Measurements from ENCODE around the gene TMEM117. TPM values are rescaled to one million over a fixed set of nuclear protein-coding genes. Genes with fewer than 3 reads are reported as not detected.

Gene TMEM117
- total RNA-seq, result 9.2 and 11.4 TPM in 2 replicates

DNA sequence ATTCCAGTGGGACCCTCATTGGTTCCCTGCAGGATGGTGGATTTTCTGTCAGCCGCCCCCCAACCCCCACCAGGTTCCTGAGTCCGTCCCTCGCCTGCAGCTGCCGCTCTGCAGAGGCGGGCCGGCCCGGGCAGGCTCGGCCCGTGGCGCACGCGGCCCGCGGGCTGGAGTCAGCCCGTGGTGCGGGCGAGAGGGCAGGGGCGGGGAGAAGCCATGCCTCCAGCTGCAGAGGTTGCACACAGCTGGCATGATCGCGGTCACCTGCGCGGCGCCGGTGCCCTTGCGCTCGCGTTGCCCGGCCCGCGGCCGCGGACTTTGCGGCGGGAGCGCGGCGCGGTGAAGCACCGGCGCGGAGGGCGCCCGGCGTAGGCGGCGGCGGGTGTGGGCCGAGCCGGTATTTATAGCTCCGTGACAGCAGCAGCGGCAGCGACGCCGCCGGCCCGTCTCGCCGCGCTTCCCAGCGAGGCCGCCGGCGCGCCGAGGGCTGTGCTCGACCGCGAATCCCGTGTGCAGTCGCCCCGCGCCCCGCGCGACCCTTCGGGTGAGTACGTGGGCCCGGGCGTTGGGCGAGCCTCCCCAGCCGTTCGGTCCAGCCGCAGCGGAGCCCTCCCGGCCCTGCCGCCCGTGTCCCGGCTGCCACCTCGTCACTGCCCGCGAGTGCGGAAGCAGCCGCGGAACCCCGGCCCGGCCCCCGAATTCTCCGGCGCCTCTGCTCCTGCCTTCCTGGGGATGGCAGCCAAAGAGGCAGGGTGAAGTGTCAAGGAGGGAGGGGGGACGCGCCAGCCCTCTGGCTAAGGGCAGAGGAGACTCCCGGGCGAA, at the start of gene TMEM117:
TSS of gene TMEM117 (plus strand) at position 426 of the 819 bp plus-strand sequence.

DNA sequence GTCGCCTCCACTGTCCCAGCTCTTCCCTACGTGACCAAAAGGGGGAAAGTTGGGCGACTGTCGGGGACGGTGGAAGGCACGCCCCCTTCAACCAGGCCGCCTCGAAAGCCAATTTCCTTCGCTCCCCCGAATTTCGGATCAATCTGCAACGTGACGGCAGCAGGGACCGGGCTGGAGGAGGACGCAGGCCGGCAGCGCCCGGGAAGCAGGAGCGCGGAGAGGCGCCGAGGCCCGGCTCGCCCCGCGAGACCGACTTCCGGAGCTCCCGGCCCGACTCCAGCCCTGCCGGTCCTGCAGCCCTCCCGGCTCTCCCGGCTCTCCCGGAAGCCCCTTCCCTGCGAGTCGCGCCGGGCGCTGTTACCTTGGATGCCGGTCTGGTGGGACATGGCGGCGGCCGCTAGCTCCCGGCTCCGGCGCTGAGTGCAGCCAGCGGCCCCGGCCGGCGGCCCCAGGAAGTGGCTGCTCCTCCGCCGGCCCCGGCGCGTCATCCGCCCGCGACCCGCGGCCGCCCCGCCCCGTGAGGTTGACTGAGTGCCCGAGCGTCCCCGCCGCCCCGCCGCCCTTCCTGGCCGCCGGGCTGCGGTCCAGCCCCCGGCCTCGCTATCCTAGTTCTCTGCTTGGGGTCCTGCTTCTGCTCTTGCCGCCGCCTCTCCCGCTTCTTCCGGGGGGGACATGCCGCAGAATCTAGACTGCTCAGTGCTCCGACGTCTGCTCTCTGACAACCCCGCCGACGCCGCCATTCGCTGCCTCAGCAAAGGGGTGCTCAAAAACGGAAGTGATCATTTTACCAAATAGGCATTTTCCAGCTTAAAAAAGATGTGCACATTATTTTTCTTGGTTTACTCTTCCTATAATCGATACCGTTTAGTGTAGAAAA, 29.8 kb upstream of the TMEM117 start, which contains the start of gene TWF1:
TSS of gene TWF1 (minus strand) at position 458 of the 877 bp plus-strand sequence. CDS start at position 386, 72 bp downstream.

Other genes starting within 250 kb of the TMEM117 start
- 24.9 and 38.8 TPM in 2 replicates for gene PUS7L, start 77.3 kb upstream of the TMEM117 start, total RNA-seq
- gene IRAK4, start 77.1 kb upstream of the TMEM117 start, total RNA-seq, result 22.6 and 26.1 TPM in 2 replicates
- 177 and 216 TPM in 2 replicates for gene TWF1, start 29.8 kb upstream of the TMEM117 start, total RNA-seq